IMR-90 (cell line): Measurements from ENCODE around the gene OR5B2.

Experiments used
- BHLHE40 ChIP-seq: fragments of 150-350 bp; IDR thresholded peaks from 2 replicates; pipeline ENCODE4 v1.6.1; 2016; ENCODE audit warnings: mild to moderate bottlenecking, low read depth, low read length
- POLR2A ChIP-seq: IDR thresholded peaks from 2 replicates; pipeline ENCODE4 v1.6.1; 2012; ENCODE audit warnings: mild to moderate bottlenecking, low read depth, low read length
- RAD21 ChIP-seq: IDR thresholded peaks from 2 replicates; pipeline ENCODE4 v1.6.1; 2012; ENCODE audit warnings: low read length, improper control_type of control experiment
- RFX5 ChIP-seq: IDR thresholded peaks from 2 replicates; pipeline ENCODE4 v1.8.0; 2012; ENCODE audit warnings: low read depth, mild to moderate bottlenecking, low read length, moderate library complexity
- SMC3 ChIP-seq: fragments of 150-350 bp; IDR thresholded peaks from 2 replicates; pipeline ENCODE4 v1.6.1; 2016; ENCODE audit warnings: low read depth, mild to moderate bottlenecking, antibody characterized with exemption, low read length, moderate library complexity
- TF ChIP-seq, protein P1 (sequence below): conservative IDR thresholded peaks from 2 replicates; pipeline ENCODE4 v1.5.1; 2012; ENCODE audit warnings: mild to moderate bottlenecking, low read depth, low read length, improper control_type of control experiment
- TF ChIP-seq, protein P2 (sequence below): fragments of 150-350 bp; IDR thresholded peaks from 2 replicates; pipeline ENCODE4 v1.6.1; 2017; ENCODE audit warnings: mild to moderate bottlenecking, antibody characterized with exemption, low read length, low read depth
- TF ChIP-seq, protein P3 (sequence below): fragments of 150-350 bp; IDR thresholded peaks from 2 replicates; pipeline ENCODE4 v1.6.1; 2016; ENCODE audit warnings: low read depth, mild to moderate bottlenecking, low read length, moderate library complexity, borderline replicate concordance

DNA sequence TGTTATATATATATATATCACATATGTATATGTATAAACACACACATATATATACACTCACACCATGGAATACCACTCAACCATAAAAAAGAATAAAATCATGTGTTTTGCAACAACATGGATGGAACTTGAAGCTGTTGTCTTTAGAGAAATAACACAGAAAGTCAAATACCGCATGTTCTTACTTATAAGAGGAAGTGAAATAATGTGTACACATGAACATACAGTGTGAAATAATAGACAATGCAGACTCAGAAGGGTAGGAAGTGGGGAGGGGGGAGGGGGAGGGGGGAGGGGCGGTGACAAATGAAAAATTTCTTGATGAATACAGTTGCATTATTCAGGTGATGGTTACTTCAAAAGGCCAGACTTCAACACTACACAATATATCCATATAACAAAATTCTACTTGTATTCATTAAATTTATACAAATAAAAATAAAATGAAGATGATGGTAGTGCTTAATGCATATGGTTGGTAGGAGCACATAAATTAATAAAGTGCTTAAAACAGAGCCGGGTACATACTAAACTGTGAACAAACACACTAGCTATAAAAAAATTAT, 5.8 kb upstream of the OR5B2 start:
- TF ChIP-seq, protein P1, sequence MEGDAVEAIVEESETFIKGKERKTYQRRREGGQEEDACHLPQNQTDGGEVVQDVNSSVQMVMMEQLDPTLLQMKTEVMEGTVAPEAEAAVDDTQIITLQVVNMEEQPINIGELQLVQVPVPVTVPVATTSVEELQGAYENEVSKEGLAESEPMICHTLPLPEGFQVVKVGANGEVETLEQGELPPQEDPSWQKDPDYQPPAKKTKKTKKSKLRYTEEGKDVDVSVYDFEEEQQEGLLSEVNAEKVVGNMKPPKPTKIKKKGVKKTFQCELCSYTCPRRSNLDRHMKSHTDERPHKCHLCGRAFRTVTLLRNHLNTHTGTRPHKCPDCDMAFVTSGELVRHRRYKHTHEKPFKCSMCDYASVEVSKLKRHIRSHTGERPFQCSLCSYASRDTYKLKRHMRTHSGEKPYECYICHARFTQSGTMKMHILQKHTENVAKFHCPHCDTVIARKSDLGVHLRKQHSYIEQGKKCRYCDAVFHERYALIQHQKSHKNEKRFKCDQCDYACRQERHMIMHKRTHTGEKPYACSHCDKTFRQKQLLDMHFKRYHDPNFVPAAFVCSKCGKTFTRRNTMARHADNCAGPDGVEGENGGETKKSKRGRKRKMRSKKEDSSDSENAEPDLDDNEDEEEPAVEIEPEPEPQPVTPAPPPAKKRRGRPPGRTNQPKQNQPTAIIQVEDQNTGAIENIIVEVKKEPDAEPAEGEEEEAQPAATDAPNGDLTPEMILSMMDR = no peak
- TF ChIP-seq SMC3 (no peak), RFX5 (no peak), POLR2A (no peak), RAD21 (no peak), BHLHE40 (no peak)
- TF ChIP-seq, protein P2, sequence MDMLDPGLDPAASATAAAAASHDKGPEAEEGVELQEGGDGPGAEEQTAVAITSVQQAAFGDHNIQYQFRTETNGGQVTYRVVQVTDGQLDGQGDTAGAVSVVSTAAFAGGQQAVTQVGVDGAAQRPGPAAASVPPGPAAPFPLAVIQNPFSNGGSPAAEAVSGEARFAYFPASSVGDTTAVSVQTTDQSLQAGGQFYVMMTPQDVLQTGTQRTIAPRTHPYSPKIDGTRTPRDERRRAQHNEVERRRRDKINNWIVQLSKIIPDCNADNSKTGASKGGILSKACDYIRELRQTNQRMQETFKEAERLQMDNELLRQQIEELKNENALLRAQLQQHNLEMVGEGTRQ = no peak
- TF ChIP-seq, protein P3, sequence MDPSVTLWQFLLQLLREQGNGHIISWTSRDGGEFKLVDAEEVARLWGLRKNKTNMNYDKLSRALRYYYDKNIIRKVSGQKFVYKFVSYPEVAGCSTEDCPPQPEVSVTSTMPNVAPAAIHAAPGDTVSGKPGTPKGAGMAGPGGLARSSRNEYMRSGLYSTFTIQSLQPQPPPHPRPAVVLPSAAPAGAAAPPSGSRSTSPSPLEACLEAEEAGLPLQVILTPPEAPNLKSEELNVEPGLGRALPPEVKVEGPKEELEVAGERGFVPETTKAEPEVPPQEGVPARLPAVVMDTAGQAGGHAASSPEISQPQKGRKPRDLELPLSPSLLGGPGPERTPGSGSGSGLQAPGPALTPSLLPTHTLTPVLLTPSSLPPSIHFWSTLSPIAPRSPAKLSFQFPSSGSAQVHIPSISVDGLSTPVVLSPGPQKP = no peak
